Measurements from ENCODE around the gene ACER2. TPM values are rescaled to one million over a fixed set of nuclear protein-coding genes. Genes with fewer than 3 reads are reported as not detected.
A peak's percentile ranks its signal among the peaks of the same experiment; 100 is the strongest.
"Not testable (repeated sequence)": the region's sequence is repeated elsewhere in the genome, so short reads cannot be mapped to it uniquely, and the experiment has no call there.

The ACER2 gene
- total and polyA plus RNA-seq, 5 donors from 2014 or later: 0.21 to 2.9 (median 0.87) TPM

DNA sequence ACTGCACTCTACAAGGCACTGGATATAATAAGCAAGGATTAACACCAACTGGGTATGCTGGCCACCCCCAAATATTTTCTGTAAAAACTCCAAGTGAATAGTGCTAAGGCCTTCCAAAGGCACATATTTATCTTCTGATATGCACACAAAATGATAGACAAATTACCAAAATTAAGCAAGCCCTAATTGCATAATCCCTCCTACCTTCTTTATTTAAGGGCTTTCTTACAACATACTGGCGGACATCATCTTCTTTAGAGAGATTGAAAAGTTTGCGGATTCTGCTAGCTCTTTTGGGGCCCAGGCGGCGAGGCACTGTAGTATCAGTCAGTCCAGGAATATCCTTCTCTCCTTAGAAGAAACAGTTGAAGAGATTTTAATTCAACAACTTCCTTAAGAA lies 30.6 kb upstream of the ACER2 start:
- ATAC-seq (ENCODE audit: low read depth in 2 of 2) (no peak), DNase-seq (no peak)
- Mint-ChIP-seq H3K27me3 (peaks cover 4% of the 10 kb centered on the region), H3K27ac (peak overlapping the region; percentile 99), H3K4me3 (peak overlapping the region; percentile 94 to 99 (median 96)), H3K9me3 (no peaks in the 10 kb centered on the region), H3K36me3 (peaks cover 49% of the 10 kb centered on the region), H3K4me1 (peaks cover 33 to 50% (median 41%) of the 10 kb centered on the region in 4 donors)
- no peaks in the 10 kb centered on the region for H3K9me3 ChIP-seq (ENCODE audit: control insufficient read depth in 2 of 2, low read length in 2 of 2)
- H3K36me3 ChIP-seq (ENCODE audit: control insufficient read depth, insufficient read depth, low read length): peaks cover 53% of the 10 kb centered on the region
- H3K4me1 ChIP-seq (ENCODE audit: control insufficient read depth, insufficient read depth, low read length, poor library complexity, severe bottlenecking): peaks cover 21% of the 10 kb centered on the region
- no peaks in the 10 kb centered on the region for H3K27me3 ChIP-seq (ENCODE audit: control insufficient read depth, insufficient read depth, low read length)
- peak overlapping the region; percentile 48 for H3K27ac ChIP-seq (ENCODE audit: insufficient read depth, low read length, poor library complexity, severe bottlenecking)
- H3K4me3 ChIP-seq (ENCODE audit: low read depth, low read length): peak overlapping the region; percentile 94

DNA sequence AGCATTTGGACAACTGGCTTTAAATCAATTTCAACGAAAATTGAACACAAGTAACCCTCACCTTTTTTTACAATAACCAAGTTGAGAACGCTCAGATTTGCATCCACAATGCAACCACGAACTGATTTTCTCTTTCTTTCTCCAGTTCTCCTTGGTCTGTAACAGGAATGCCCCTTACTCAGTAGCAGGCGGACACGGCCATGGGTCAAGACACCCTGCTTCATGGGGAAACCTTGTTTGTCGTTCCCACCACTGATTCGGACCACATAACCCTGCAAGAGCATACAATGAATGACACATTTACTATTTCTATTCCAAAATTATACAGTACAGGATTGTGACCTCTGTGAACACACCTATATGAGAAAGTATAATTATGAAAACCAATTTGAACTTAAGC lies 30.2 kb upstream of the ACER2 start:
- peak overlapping the region; percentile 91 for H3K27ac ChIP-seq (ENCODE audit: insufficient read depth, low read length, poor library complexity, severe bottlenecking)
- peaks cover 4% of the 10 kb centered on the region for H3K27me3 Mint-ChIP-seq
- H3K27ac Mint-ChIP-seq: peak overlapping the region; percentile 99
- no peaks in the 10 kb centered on the region for H3K9me3 ChIP-seq (ENCODE audit: control insufficient read depth in 2 of 2, low read length in 2 of 2)
- DNase-seq (no peak), ATAC-seq (ENCODE audit: low read depth in 2 of 2) (no peak)
- no peaks in the 10 kb centered on the region for H3K27me3 ChIP-seq (ENCODE audit: control insufficient read depth, insufficient read depth, low read length)
- H3K9me3 Mint-ChIP-seq: no peaks in the 10 kb centered on the region
- peaks cover 21% of the 10 kb centered on the region for H3K4me1 ChIP-seq (ENCODE audit: control insufficient read depth, insufficient read depth, low read length, poor library complexity, severe bottlenecking)
- H3K4me3 Mint-ChIP-seq: peak overlapping the region; percentile 94 to 99 (median 96)
- H3K4me1 Mint-ChIP-seq: peaks cover 33 to 50% (median 39%) of the 10 kb centered on the region in 4 donors
- H3K36me3 ChIP-seq (ENCODE audit: control insufficient read depth, insufficient read depth, low read length): peaks cover 50% of the 10 kb centered on the region
- peaks cover 48% of the 10 kb centered on the region for H3K36me3 Mint-ChIP-seq
- peak overlapping the region; percentile 94 for H3K4me3 ChIP-seq (ENCODE audit: low read depth, low read length)

DNA sequence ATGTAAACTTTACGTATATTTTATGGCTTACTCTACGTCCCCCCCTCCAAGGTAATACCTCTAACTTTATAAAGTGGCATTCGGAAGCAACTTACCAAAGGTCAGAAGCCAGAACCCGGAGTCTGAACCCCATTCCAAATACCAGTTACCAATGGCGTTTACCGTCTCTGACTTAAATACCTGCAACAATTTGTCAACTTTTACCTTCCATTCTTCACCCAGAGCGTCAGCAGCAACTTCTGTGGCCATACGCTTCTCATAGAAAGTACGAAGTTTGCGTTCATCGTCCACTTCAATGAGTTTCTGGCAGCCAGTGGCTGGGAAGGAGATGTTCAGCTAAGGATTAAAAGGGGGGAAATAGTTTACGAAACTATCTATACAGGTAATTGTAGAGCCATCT lies 29.5 kb upstream of the ACER2 start:
- H3K4me3 Mint-ChIP-seq: peak overlapping the region; percentile 94 to 99 (median 96)
- H3K36me3 ChIP-seq (ENCODE audit: control insufficient read depth, insufficient read depth, low read length): peaks cover 47% of the 10 kb centered on the region
- ATAC-seq (ENCODE audit: low read depth in 2 of 2): no peak
- H3K36me3 Mint-ChIP-seq: peaks cover 46% of the 10 kb centered on the region
- H3K9me3 ChIP-seq (ENCODE audit: control insufficient read depth in 2 of 2, low read length in 2 of 2): no peaks in the 10 kb centered on the region
- peak overlapping the region; percentile 94 for H3K4me3 ChIP-seq (ENCODE audit: low read depth, low read length)
- H3K27ac ChIP-seq (ENCODE audit: insufficient read depth, low read length, poor library complexity, severe bottlenecking): peak overlapping the region; percentile 91
- H3K27me3 ChIP-seq (ENCODE audit: control insufficient read depth, insufficient read depth, low read length): no peaks in the 10 kb centered on the region
- H3K4me1 ChIP-seq (ENCODE audit: control insufficient read depth, insufficient read depth, low read length, poor library complexity, severe bottlenecking): peaks cover 21% of the 10 kb centered on the region
- peaks cover 4% of the 10 kb centered on the region for H3K27me3 Mint-ChIP-seq
- DNase-seq: no peak
- no peaks in the 10 kb centered on the region for H3K9me3 Mint-ChIP-seq
- H3K4me1 Mint-ChIP-seq: peaks cover 27 to 50% (median 39%) of the 10 kb centered on the region in 4 donors
- H3K27ac Mint-ChIP-seq: peak overlapping the region; percentile 99

DNA sequence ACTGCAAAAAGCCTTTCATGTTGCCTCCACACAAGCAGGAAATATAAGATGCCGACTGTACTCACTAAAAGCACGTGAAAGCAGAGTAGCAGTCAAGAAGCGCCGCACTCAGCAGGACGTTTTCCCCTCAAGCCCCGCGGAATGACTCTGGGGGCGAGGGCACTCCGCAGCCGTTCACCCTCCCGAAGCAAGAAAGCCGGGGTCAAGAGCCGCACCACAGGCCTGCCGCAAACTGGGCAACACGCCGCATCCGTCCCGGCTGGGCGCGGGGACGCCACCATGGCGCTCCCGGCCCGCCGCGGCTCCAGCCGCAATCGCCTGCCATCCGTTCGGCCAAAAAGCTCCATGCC lies 29.1 kb upstream of the ACER2 start:
- peak overlapping the region; percentile 94 to 99 (median 96) for H3K4me3 Mint-ChIP-seq
- H3K9me3 ChIP-seq (ENCODE audit: control insufficient read depth in 2 of 2, low read length in 2 of 2): no peaks in the 10 kb centered on the region
- peaks cover 27 to 50% (median 39%) of the 10 kb centered on the region in 4 donors for H3K4me1 Mint-ChIP-seq
- H3K27me3 Mint-ChIP-seq: peaks cover 4% of the 10 kb centered on the region
- peaks cover 46% of the 10 kb centered on the region for H3K36me3 Mint-ChIP-seq
- peaks cover 43% of the 10 kb centered on the region for H3K36me3 ChIP-seq (ENCODE audit: control insufficient read depth, insufficient read depth, low read length)
- H3K27me3 ChIP-seq (ENCODE audit: control insufficient read depth, insufficient read depth, low read length): no peaks in the 10 kb centered on the region
- H3K9me3 Mint-ChIP-seq: no peaks in the 10 kb centered on the region
- peak overlapping the region; percentile 99 for H3K27ac Mint-ChIP-seq
- peak; percentile 33 to 38 for ATAC-seq (ENCODE audit: low read depth in 2 of 2)
- H3K4me1 ChIP-seq (ENCODE audit: control insufficient read depth, insufficient read depth, low read length, poor library complexity, severe bottlenecking): peaks cover 21% of the 10 kb centered on the region
- peak in 2 of 3 donors; percentile 39 to 70 for DNase-seq
- H3K4me3 ChIP-seq (ENCODE audit: low read depth, low read length): peak overlapping the region; percentile 94
- peak overlapping the region; percentile 91 for H3K27ac ChIP-seq (ENCODE audit: insufficient read depth, low read length, poor library complexity, severe bottlenecking)

GRCh38 chr9:19380826-19381075 lies 28.1 kb upstream of the ACER2 start:
- DNase-seq (no peak), ATAC-seq (ENCODE audit: low read depth in 2 of 2) (no peak)
- peak overlapping the region; percentile 94 to 99 (median 96) for H3K4me3 Mint-ChIP-seq
- H3K9me3 Mint-ChIP-seq: no peaks in the 10 kb centered on the region
- H3K9me3 ChIP-seq (ENCODE audit: control insufficient read depth in 2 of 2, low read length in 2 of 2): no peaks in the 10 kb centered on the region
- H3K27me3 Mint-ChIP-seq: peaks cover 4% of the 10 kb centered on the region
- peaks cover 21% of the 10 kb centered on the region for H3K4me1 ChIP-seq (ENCODE audit: control insufficient read depth, insufficient read depth, low read length, poor library complexity, severe bottlenecking)
- H3K27ac ChIP-seq (ENCODE audit: insufficient read depth, low read length, poor library complexity, severe bottlenecking): peak overlapping the region; percentile 91
- peaks cover 32% of the 10 kb centered on the region for H3K36me3 ChIP-seq (ENCODE audit: control insufficient read depth, insufficient read depth, low read length)
- no peaks in the 10 kb centered on the region for H3K27me3 ChIP-seq (ENCODE audit: control insufficient read depth, insufficient read depth, low read length)
- H3K36me3 Mint-ChIP-seq: peaks cover 40% of the 10 kb centered on the region
- peak overlapping the region; percentile 99 for H3K27ac Mint-ChIP-seq
- peak overlapping the region; percentile 94 for H3K4me3 ChIP-seq (ENCODE audit: low read depth, low read length)
- H3K4me1 Mint-ChIP-seq: peaks cover 27 to 50% (median 39%) of the 10 kb centered on the region in 4 donors

- Histone ChIP-seq H3K36me3 (ENCODE audit: control insufficient read depth, insufficient read depth, low read length) (peaks cover 23% of the 10 kb centered on the region), H3K4me1 (ENCODE audit: control insufficient read depth, insufficient read depth, low read length, poor library complexity, severe bottlenecking) (peaks cover 21% of the 10 kb centered on the region), H3K9me3 (ENCODE audit: control insufficient read depth in 2 of 2, low read length in 2 of 2) (no peaks in the 10 kb centered on the region), H3K4me3 (ENCODE audit: low read depth, low read length) (no peak overlapping the region), H3K27ac (ENCODE audit: insufficient read depth, low read length, poor library complexity, severe bottlenecking) (no peak overlapping the region), H3K27me3 (ENCODE audit: control insufficient read depth, insufficient read depth, low read length) (no peaks in the 10 kb centered on the region)
- Mint-ChIP-seq H3K4me3 (peak overlapping the region in 2 of 4 donors; percentile 19 to 85), H3K36me3 (peaks cover 32% of the 10 kb centered on the region), H3K9me3 (no peaks in the 10 kb centered on the region), H3K27ac (no peak overlapping the region), H3K4me1 (peaks cover 27 to 43% (median 35%) of the 10 kb centered on the region in 4 donors), H3K27me3 (peaks cover 10% of the 10 kb centered on the region)
- DNase-seq: no peak
- no peak for ATAC-seq (ENCODE audit: low read depth in 2 of 2)
These were observed 27.2 kb upstream of the ACER2 start for GRCh38 chr9:19381656-19382055.

DNA sequence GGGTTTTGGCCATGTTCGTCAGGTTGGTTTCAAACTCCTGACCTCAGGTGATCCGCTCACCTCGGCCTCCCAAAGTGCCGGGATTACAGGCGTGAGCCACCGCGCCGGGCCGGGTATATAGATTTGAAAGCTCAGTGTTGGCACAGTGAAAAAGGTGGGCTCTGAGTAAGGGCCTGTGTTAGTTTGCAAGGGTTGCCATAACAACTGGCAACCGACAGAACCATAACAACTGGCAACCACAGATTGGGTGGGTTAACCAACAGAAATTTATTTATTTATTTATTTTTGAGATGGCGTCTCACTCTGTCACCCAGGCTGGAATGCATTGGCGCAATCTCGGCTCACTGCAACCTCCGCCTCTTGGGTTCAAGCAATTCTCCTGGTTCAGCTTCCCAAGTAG lies 23.6 kb upstream of the ACER2 start:
- H3K27ac ChIP-seq (ENCODE audit: insufficient read depth, low read length, poor library complexity, severe bottlenecking); H3K9me3 Mint-ChIP-seq; H3K27me3 ChIP-seq (ENCODE audit: control insufficient read depth, insufficient read depth, low read length); H3K36me3 Mint-ChIP-seq; H3K9me3 ChIP-seq (ENCODE audit: control insufficient read depth in 2 of 2, low read length in 2 of 2); H3K27ac Mint-ChIP-seq; DNase-seq; H3K4me3 Mint-ChIP-seq; H3K36me3 ChIP-seq (ENCODE audit: control insufficient read depth, insufficient read depth, low read length); H3K4me1 ChIP-seq (ENCODE audit: control insufficient read depth, insufficient read depth, low read length, poor library complexity, severe bottlenecking); ATAC-seq (ENCODE audit: low read depth in 2 of 2); H3K4me3 ChIP-seq (ENCODE audit: low read depth, low read length): not testable (repeated sequence)
- peaks cover 5 to 13% (median 12%) of the 10 kb centered on the region in 4 donors for H3K4me1 Mint-ChIP-seq
- H3K27me3 Mint-ChIP-seq: peaks cover 32% of the 10 kb centered on the region

GRCh38 chr9:19385786-19386501 lies 22.9 kb upstream of the ACER2 start:
- Histone ChIP-seq H3K27ac (ENCODE audit: insufficient read depth, low read length, poor library complexity, severe bottlenecking) (no peak overlapping the region), H3K27me3 (ENCODE audit: control insufficient read depth, insufficient read depth, low read length) (peaks cover 3% of the 10 kb centered on the region), H3K9me3 (ENCODE audit: control insufficient read depth in 2 of 2, low read length in 2 of 2) (no peaks in the 10 kb centered on the region), H3K4me1 (ENCODE audit: control insufficient read depth, insufficient read depth, low read length, poor library complexity, severe bottlenecking) (no peaks in the 10 kb centered on the region), H3K36me3 (ENCODE audit: control insufficient read depth, insufficient read depth, low read length) (no peaks in the 10 kb centered on the region), H3K4me3 (ENCODE audit: low read depth, low read length) (no peak overlapping the region)
- Mint-ChIP-seq H3K4me1 (peaks cover 3 to 10% (median 5%) of the 10 kb centered on the region in 4 donors), H3K27me3 (peaks cover 31% of the 10 kb centered on the region), H3K9me3 (peaks cover 0 to 3% (median 0%) of the 10 kb centered on the region in 7 donors), H3K27ac (no peak overlapping the region), H3K4me3 (peak overlapping the region in 1 of 4 donors; percentile 51), H3K36me3 (peaks cover 6% of the 10 kb centered on the region)
- no peak for ATAC-seq (ENCODE audit: low read depth in 2 of 2)
- no peak for DNase-seq
